Hematopoietic multipotent progenitor cell treated with erythropoietin and hydrocortisone succinate and interleukin-3 and kit ligand, for 15 days (in vitro differentiated cells): ENCODE data around the gene TMEM18.
"Not testable (repeated sequence)": the region's sequence is repeated elsewhere in the genome, so short reads cannot be mapped to it uniquely, and the experiment has no call there.

ENCODE experiments used
- DNase-seq: peaks from one replicate; pipeline ENCODE4 v3.0.0-alpha.2; 2015; ENCODE audit warnings: low spot score

TMEM18 gene

GRCh38 chr2:693606-694005 lies 16.4 kb upstream of the TMEM18 start:
- DNase-seq = no peak

- DNase-seq = no peak
Observed at GRCh38 chr2:692767-693166, 15.6 kb upstream of the TMEM18 start.

GRCh38 chr2:691821-692761 lies 14.9 kb upstream of the TMEM18 start:
- no peak for DNase-seq

GRCh38 chr2:690799-691198 lies 13.6 kb upstream of the TMEM18 start:
- no peak for DNase-seq

- no peak for DNase-seq
Observed at GRCh38 chr2:689877-690510, 12.8 kb upstream of the TMEM18 start.

GRCh38 chr2:689237-689636 lies 12.0 kb upstream of the TMEM18 start:
- no peak for DNase-seq

GRCh38 chr2:688504-689076 lies 11.4 kb upstream of the TMEM18 start:
- DNase-seq = no peak

GRCh38 chr2:685421-685820 lies 8.2 kb upstream of the TMEM18 start:
- no peak for DNase-seq

GRCh38 chr2:684913-685312 lies 7.7 kb upstream of the TMEM18 start:
- DNase-seq = not testable (repeated sequence)

- DNase-seq = no peak
Observed at GRCh38 chr2:682226-682625, 5.0 kb upstream of the TMEM18 start.

GRCh38 chr2:681312-681711 lies 4.1 kb upstream of the TMEM18 start:
- no peak for DNase-seq

GRCh38 chr2:680496-680895 lies 3.3 kb upstream of the TMEM18 start:
- DNase-seq = no peak

GRCh38 chr2:678964-679363 lies 1.8 kb upstream of the TMEM18 start:
- DNase-seq = no peak

- peak; percentile 5 for DNase-seq
Observed at GRCh38 chr2:677959-678550, 849 bp upstream of the TMEM18 start.

GRCh38 chr2:676647-677055 lies 555 bp downstream of the TMEM18 start:
- peak; percentile 97 for DNase-seq

GRCh38 chr2:675982-676646 lies 1.1 kb downstream of the TMEM18 start:
- peak; percentile 46 for DNase-seq

- no peak for DNase-seq
Observed at GRCh38 chr2:675460-675859, 1.7 kb downstream of the TMEM18 start.

- no peak for DNase-seq
Observed at GRCh38 chr2:675051-675450, 2.2 kb downstream of the TMEM18 start.

- no peak for DNase-seq
Observed at GRCh38 chr2:674321-674985, 2.8 kb downstream of the TMEM18 start.

- no peak for DNase-seq
Observed at GRCh38 chr2:673615-674320, 3.4 kb downstream of the TMEM18 start.

GRCh38 chr2:673016-673415 lies 4.2 kb downstream of the TMEM18 start:
- no peak for DNase-seq
